IPS-18c (cell line): Measurements from ENCODE around the gene FDX1.

ENCODE experiments used
- H3K4me3 ChIP-seq: 2 replicates; pipeline ENCODE4 v1.7.0; 2013; ENCODE audit warnings: low read depth, mild to moderate bottlenecking, low read length, moderate library complexity; ENCODE audit not compliant: insufficient read depth
- H3K9me3 ChIP-seq: one replicate; pipeline ENCODE4 v1.6.1; 2013; ENCODE audit warnings: mild to moderate bottlenecking, low read length, moderate library complexity; ENCODE audit not compliant: control insufficient read depth, insufficient read depth

FDX1 gene

DNA sequence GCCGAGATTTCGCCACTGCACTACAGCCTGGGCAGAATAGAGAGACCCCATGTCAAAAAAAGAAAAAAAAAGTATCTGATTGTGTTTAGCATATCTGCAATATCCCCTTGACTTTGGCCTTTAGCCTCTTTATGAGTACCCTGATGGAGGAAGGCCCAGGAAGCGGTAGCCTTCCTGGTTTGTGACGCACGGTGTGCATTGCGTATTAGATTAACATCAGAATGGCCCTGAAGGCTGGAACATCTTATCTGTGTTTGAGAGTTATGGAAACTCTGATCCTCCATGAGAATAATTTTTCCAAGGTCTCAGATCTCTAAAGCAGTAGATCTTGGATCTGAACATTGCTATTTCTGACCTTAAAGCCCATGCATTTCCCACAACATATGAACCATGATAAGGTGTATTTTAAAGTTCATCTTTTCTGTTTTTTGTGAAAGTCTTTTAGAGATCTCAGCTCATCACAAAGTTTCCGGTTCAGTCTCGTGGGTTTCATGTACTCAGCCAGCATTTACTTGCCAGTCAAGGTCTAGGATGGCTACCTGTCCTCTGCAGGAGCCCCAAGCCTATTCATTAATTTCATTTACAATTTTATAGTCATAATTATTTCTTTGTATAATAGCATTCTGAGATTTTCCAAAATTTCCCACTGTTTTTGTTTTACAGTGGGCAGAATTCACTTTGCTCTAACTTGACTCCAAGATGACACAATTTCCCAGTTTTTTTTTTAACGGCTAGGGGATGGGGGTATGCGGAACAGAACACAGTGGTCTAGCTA, 605 bp upstream of the FDX1 start:
- H3K9me3 ChIP-seq, result no peaks in the 10 kb centered on the region

DNA sequence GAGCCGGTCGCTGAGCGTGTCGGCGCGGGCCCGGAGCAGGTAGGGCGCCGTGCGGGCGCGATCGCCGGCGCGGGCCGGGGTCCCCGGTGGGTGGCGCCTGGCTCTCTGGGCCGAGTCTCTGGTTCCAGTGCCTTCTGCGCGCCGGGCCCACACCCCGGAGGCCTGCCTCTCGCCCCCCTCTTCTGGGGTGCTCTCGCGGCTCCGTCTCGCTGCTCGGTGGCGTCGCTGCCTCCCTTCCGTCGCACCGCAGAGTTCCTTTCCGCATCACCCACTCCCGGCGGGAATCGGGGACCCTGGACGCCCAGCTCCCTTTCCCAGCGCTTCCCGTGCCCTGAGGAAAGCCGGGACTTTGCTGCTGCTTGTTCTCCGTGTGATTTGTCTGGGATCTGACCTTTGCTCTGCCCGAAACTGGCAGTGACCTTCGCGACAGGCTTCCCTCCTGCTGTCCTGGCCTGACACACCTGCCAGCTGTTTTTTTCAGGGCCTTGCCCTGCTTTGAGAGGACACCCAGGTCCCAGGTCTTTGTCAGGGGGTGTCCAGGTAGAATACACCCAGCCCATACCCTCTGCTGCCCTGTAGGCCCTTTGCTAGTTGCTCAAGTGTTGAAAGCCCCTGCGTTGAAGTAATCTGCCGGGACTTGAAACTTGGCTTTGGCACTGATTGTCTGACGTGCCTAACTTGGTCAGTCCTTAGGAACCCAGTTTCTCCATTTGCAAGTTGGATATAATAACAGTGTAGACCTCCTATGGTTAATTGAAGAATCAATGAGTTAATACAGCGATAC, 711 bp downstream of the FDX1 start:
- H3K9me3 ChIP-seq, result no peaks in the 10 kb centered on the region
- H3K4me3 ChIP-seq, result peak overlapping the region; percentile 90

More for the DNA sequence above, 605 bp upstream of the FDX1 start:
- peak overlapping the region; percentile 90 for H3K4me3 ChIP-seq

DNA sequence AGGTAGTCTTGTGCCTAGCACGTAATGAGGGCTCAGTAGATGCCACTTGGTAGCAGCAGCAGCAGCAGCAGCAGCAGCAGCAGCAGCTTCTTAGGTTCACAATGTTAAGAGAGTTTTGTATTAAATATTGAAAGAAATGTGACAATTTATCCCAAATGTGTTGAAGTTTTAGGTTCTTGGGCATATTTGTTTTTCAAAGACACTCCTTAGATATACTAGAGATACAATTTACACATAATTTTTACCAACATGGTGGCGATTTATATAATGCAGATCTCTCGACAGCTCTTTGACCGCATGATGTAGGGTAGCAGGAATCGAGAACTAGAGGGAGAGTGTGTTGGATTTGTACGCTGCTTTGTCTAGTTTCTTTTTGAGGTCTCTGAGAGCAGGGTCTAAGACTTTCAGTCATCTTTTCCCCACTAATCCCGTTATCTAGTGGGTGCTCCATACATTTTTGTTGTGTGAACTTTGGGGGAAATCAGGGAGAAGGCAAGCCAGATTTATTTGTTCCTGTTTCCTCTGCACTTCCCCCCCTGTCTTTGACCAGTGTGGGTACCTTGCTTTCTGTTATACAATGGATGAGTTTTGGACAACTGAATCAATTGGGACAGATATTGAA, 1.4 kb downstream of the FDX1 start:
- Histone ChIP-seq H3K4me3 (peak overlapping the region; percentile 90), H3K9me3 (no peaks in the 10 kb centered on the region)

DNA sequence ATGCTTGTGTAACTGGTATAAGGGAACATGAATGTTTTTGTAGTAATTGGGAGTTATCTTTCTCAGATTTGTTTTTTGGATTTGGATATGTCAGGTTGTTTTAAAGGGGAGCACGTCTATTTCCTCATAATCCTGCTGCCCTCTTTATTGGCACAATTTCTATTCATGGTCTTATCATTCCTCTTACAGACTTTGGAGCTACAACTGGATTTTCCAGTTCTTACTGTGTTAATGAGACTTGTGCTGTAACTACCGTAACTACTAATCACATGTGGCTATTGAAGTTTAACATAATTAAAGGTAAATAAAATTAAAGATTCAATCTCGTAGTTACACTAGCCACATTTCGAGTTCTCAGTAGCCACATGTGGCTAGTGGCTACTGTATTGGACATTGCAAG, 1.9 kb downstream of the FDX1 start:
- no peak overlapping the region for H3K4me3 ChIP-seq

DNA sequence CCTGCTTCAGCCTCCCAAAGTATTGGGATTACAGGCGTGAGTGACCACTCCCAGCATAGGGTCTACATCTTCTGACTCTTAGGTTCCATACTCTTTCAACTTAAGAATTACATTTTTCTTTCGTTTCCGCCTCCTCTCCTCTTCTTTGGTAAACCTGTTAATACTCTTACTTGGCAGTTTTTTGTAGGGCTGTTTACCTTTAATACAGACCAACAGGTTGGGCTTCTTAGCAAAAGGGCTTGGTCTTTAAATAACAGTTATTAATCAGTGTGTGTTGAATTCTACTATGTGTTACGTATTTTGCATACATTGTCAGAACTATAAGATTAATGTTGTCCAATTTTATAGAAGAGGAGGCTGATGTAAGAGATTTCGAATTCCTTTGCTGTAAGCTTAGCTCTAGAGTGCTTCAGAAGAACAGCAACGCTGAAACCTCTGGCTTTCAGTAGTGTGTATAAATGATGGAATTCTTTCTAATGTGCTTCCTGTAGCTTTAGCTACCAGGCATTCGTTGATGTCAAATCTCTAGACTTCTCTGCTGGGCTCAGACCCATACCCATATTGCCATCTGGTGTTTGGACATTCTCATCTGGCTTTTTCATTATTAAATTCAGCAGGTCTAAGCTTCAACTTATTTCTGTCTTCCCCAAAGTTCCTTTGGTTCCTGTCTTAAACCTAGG, 3.1 kb downstream of the FDX1 start:
- Histone ChIP-seq H3K4me3 (no peak overlapping the region), H3K9me3 (no peaks in the 10 kb centered on the region)

More for the DNA sequence above, 1.9 kb downstream of the FDX1 start:
- no peaks in the 10 kb centered on the region for H3K9me3 ChIP-seq

DNA sequence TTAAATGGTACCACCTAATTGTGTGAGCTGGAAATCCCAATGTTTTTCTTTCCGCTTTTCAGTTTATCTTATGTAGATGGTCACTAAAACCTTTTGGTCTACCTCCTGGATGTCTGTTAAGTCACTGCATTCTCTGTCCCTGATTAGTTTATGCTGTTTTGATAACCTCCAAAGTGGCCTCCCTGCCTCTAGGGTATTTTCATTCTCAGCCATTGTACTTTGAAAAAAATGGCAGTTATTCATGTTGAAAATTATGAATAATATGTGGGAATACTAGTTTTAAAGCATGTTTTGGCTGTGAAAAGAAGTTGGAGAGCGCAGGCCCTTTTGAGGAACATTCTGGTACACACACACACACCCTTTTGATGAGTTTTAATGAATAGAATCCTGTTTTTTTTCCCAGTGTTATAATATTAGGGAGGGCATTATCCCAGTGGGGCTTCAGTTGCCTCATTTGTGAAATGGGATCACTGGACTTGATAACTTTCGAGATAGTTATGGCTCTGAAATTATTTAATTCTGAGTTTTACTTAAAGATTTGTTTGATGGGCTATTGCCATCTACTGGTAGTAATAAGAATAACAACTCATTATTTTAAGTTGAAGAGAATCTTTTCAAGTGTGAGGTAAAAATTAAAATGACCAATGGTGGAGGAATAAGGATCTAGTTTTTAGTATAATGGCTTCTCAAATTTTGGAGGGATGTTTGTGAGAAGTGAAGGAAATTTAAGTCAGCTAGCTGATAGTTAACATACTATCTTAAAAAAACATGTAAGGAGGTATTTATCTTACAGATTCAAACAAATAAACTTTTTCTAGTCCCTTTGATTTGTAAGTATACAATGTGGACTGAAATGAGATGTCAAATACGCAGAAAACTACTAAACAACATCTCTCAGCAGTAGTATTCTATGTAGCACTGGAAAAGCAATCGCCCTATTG, 3.9 kb downstream of the FDX1 start:
- no peak overlapping the region for H3K4me3 ChIP-seq
- no peaks in the 10 kb centered on the region for H3K9me3 ChIP-seq

DNA sequence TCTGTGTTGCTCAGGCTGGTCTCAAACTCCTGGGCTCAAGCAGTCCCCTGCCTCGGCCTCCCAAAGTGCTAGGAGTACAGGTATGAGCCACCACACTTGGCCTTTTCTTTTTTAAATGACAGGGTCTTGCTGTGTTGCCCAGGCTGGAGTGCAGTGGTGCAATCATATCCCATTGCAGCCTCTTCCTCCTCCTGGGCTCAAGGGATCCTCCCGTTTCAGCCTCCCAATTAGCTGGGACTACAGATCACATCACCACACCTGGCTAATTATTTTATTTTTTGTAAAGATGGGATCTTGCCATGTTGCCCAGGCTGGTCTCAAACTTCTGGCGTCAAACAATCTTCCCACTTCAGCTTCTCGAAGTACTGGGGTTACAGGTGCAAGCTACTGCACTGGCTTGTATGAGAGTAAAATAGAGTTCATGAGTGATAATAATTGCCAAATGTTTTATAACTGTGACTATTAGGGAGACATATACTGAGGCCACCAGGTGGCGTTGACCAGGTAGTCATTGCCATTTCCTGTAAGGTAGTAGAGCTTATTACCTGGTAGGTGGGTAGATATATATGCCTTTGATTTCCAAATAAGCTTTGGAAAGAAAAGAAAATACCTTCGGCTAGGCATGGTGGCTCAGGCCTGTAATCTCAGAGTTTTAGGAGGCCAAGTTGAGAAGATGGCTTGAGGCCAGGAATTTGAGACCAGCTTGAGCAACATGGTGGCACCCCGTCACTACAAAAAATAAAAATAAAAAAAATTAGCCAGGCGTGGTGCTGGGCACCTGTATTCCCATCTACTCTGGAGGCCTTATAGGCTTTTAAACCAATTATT, 5.4 kb downstream of the FDX1 start:
- H3K4me3 ChIP-seq, result no peak overlapping the region
- no peaks in the 10 kb centered on the region for H3K9me3 ChIP-seq

DNA sequence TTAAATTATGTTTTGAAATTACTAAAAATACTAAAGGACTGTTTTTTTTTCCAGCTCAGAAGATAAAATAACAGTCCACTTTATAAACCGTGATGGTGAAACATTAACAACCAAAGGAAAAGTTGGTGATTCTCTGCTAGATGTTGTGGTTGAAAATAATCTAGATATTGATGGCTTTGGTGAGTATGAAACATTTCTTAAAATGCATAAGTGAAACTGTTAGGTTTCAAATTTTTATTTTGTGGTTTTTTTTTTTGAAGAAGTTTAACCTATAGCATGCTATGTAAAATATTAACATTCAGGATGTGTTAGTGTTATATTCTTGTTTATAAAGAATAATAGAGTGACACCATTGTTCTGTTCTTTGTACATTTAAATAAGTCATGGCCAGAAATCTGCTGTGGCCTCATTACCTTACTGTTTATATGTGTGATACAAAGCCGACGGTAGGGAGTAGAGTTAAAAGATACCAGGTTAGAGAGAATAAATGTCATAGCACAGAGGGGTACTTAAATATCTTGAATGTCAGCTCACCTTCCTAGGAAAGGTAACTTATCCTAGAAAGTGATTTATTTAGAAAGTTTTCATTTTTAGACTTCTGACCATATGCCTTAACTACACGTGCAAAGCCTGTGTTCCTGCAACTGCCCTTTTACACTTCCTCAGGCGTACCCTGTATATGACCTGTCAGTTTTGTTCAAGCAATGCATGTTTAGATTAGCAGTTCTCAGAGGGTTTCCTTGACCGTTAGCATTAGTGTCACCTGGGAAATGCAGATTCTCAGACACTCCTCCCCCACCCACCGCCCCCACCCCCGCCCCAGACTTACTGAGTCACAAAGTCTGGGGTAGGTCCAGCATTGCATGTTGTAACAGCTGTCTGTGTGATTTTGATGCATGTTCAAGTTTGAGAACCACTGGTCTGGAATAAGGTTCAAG, 6.3 kb downstream of the FDX1 start:
- peaks cover under 1% of the 10 kb centered on the region for H3K9me3 ChIP-seq
- H3K4me3 ChIP-seq, result no peak overlapping the region

DNA sequence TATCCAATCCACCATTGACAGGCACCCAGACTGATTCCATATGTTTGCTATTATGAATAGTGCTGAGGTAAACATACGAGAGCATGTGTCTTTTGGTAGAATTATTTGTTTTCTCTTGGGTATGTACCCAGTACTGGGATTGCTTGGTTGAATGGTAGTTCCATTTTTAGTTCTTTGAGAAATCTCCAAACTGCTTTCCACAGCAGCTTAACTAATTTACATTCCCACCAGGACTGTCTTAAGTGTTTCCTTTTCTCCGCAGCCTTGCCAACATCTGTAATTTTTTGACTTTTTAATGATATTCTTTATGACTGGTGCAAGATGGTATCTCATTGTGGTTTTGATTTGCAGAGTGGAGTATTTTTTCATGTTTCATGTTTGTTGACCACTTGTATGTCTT, 8.3 kb downstream of the FDX1 start:
- Histone ChIP-seq H3K4me3 (no peak overlapping the region), H3K9me3 (peaks cover 6% of the 10 kb centered on the region)

DNA sequence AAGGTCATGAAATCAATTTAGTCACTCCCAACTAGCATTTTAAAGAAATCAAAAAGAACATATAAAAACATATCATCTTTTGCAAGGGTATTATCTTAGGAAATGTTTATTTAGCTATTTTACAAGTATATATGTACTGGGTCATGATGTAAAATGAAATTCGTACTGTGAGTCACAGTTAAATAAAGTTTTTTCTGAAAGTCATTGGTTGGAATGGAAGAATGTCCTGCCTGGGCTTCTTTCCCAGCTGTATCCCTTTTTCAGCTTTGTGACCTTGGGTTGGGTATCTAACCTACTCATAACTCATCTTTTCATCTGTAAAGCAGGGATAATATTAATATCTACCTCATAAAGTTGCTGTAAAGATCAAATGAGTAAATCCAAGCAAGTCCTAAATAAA, 15.7 kb downstream of the FDX1 start:
- no peak overlapping the region for H3K4me3 ChIP-seq
- peaks cover 6% of the 10 kb centered on the region for H3K9me3 ChIP-seq

DNA sequence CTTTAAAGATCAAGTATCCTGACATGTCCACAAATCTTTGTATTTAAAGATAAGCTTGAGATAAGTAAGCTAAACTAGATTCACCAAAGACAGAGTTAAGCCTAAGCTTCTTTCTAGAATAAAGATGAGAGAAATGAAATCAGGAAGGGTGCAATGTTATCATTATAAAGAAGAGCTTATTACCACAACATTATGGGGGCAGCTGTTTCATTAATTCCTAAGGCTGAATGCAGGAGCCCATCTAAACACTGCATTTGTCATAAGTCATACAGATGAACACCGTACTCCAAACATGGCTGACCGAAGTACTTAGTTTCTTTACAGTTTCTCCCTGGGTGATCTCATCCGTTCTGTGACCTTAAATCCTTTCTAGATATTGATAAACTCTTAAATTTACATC, 16.3 kb downstream of the FDX1 start:
- H3K9me3 ChIP-seq, result peaks cover 5% of the 10 kb centered on the region
- H3K4me3 ChIP-seq, result no peak overlapping the region

DNA sequence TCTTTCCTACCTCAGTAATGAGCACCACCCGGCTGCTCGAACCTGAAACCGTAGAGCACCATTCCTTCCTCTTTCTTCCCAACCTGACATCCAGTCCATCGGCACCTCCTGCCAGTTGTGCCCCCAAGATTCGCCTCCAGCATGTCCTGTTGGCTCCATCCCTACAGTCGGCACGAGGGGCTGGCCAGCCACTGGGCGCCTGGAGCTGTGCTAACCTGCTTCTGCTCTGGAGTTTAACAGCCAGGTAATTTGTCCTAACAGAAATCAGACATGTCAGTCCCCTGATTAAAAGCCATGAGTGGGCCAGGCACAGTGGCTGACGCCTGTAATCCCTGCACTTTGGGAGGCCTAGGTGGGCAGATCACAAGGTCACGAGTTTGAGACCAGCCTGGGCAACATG, 16.8 kb downstream of the FDX1 start:
- H3K4me3 ChIP-seq, result no peak overlapping the region
- peaks cover under 1% of the 10 kb centered on the region for H3K9me3 ChIP-seq

DNA sequence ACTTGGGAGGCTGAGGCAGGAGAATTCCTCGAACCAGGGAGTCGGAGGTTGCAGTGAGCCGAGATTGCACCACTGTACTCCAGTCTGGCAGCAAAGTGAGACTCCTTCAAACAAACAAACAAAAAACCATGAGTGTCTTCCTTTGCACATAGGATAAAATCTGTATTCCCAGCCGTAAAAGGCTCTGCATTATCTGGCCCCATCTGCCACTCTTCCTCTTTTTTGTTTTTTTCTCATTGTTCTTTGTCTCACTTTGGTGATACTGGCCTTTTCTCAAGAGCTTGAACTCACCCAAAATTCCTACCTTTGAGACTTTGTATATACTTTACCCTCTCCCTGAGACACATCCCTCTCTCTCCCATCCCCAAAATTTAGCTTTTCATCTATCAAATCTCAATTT, 17.6 kb downstream of the FDX1 start:
- Histone ChIP-seq H3K9me3 (no peaks in the 10 kb centered on the region), H3K4me3 (no peak overlapping the region)

DNA sequence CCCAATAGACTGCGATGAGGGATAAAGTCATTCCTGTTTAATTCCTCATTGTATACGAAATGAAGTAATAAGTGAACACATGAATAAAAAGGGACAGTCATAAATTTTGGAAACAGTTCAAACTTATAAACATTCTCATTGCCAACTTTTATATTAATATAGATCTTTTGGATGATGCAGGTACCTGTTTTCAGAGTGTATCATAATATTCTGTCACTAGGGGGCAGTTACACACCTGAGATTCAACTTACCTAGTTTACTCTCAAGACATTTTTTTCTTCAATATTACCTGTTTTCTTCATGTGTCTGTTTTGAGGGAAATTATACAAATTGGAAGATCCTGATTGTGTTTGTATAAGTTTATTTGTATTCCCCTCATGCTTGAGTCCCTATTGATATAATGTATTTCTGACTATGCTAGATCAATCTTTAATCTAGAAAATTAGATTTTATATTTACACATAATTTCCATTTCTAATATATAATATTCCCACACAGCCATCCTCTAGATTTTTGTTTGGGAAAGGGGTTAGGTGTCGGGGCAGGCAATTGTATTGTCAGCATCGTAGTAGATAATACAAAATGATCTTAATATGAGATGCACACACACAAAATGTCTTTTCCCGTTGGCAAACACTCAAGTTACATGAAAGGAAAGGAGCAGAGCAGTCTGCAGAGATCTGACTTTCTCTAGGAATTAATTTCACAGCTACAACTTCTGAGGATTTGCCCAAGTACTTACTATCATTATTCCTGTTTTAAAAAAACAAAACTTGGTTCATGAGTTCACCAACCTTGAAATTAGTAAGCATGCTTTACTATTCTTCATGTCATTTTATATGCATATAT, 18.4 kb downstream of the FDX1 start:
- Histone ChIP-seq H3K9me3 (no peaks in the 10 kb centered on the region), H3K4me3 (no peak overlapping the region)
